DOHH2 (cell line): ENCODE results near the gene SFI1.

ENCODE experiments used
- H3F3A ChIP-seq: fragments of 200-600 bp; sonication (generic), shearing (Covaris generic); 2 replicates; pipeline ENCODE4 v1.6.0; 2016; ENCODE audit warnings: antibody characterized with exemption, mild to moderate bottlenecking; ENCODE audit not compliant: control insufficient read depth, insufficient read depth
- H3K27ac ChIP-seq: fragments of 200-600 bp; sonication (generic); 2 replicates; pipeline ENCODE4 v1.5.1; 2014; ENCODE audit warnings: low read depth, mild to moderate bottlenecking, low read length, moderate library complexity
- H3K27me3 ChIP-seq: fragments of 200-600 bp; sonication (generic); 2 replicates; pipeline ENCODE4 v1.6.1; 2014; ENCODE audit warnings: mild to moderate bottlenecking, low read length, mixed read lengths; ENCODE audit not compliant: control insufficient read depth
- H3K36me3 ChIP-seq: fragments of 200-600 bp; sonication (generic); 2 replicates; pipeline ENCODE4 v1.6.1; 2014; ENCODE audit warnings: mild to moderate bottlenecking, low read length, moderate library complexity, mixed read lengths; ENCODE audit not compliant: control insufficient read depth
- H3K4me1 ChIP-seq: fragments of 200-600 bp; sonication (generic); 2 replicates; pipeline ENCODE4 v1.6.1; 2014; ENCODE audit warnings: mild to moderate bottlenecking, low read length, mixed read lengths; ENCODE audit not compliant: control insufficient read depth
- H3K4me2 ChIP-seq: fragments of 200-600 bp; sonication (generic); 2 replicates; pipeline ENCODE4 v1.6.0; 2014; ENCODE audit warnings: mild to moderate bottlenecking, low read length, moderate library complexity
- H3K4me3 ChIP-seq: fragments of 200-600 bp; sonication (generic); 2 replicates; pipeline ENCODE4 v1.5.1; 2014; ENCODE audit warnings: mild to moderate bottlenecking, low read length, mixed read lengths
- H3K79me2 ChIP-seq: fragments of 200-600 bp; sonication (generic); 2 replicates; pipeline ENCODE4 v1.6.1; 2014; ENCODE audit warnings: mild to moderate bottlenecking, low read length, mixed read lengths; ENCODE audit not compliant: control insufficient read depth
- H3K9me2 ChIP-seq: fragments of 200-600 bp; sonication (generic); replicated peaks from 2 replicates; pipeline ENCODE4 v1.6.1; 2014; ENCODE audit warnings: mild to moderate bottlenecking, low read length, mixed read lengths; ENCODE audit not compliant: control insufficient read depth
- H3K9me3 ChIP-seq: fragments of 200-600 bp; sonication (generic); 2 replicates; pipeline ENCODE4 v1.6.1; 2014; ENCODE audit warnings: antibody characterized with exemption, low read length, mixed read lengths; ENCODE audit not compliant: control insufficient read depth, insufficient read depth
- H4K20me1 ChIP-seq: fragments of 200-600 bp; sonication (generic); 2 replicates; pipeline ENCODE4 v1.6.0; 2014; ENCODE audit warnings: low read depth, mild to moderate bottlenecking, antibody characterized with exemption, low read length, moderate library complexity; ENCODE audit not compliant: control insufficient read depth, insufficient read depth
- EZH2phosphoT487 ChIP-seq: fragments of 200-600 bp; sonication (generic); IDR thresholded peaks from 2 replicates; pipeline ENCODE4 v1.6.1; 2017; ENCODE audit warnings: borderline replicate concordance, mild to moderate bottlenecking, antibody characterized with exemption, low read length, moderate library complexity, mixed read lengths
- TF ChIP-seq, protein P1 (sequence below): fragments of 200-600 bp; sonication (generic); IDR thresholded peaks from one replicate; pipeline ENCODE4 v1.5.1; 2014; ENCODE audit warnings: antibody characterized with exemption, mild to moderate bottlenecking, low read depth, low read length; ENCODE audit not compliant: poor library complexity, severe bottlenecking

Gene SFI1

DNA sequence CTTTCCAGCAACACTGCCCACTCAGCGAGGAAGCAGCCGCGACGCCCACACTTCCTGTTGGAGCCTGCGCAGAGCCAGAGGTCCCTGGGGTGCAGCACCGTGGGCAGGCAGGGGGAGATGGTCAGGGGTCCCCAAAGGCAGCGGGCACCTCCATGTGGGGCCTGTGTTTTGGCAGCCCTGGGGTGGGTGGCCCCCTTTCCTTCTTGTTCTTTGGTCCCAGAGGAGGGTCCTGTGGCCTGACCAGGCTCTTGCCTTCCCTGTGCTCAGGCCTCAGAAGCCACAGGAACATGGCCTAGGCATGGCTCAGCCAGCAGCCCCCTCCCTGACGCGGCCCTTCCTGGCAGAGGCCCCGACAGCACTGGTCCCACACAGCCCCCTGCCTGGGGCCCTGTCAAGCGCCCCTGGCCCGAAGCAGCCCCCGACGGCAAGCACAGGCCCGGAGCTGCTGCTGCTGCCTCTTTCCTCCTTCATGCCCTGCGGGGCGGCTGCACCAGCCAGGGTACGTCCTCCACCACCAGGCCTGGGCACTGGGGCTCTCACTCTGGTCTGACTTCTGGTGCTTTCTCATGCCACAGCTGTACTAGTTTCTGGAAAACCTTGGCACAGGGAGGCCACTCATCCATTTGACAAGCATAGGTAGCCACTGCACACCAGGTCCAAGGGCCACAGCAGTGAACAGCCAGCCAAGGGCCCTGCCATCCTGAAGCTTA lies 118.6 kb downstream of the SFI1 start:
- TF ChIP-seq, protein P1, sequence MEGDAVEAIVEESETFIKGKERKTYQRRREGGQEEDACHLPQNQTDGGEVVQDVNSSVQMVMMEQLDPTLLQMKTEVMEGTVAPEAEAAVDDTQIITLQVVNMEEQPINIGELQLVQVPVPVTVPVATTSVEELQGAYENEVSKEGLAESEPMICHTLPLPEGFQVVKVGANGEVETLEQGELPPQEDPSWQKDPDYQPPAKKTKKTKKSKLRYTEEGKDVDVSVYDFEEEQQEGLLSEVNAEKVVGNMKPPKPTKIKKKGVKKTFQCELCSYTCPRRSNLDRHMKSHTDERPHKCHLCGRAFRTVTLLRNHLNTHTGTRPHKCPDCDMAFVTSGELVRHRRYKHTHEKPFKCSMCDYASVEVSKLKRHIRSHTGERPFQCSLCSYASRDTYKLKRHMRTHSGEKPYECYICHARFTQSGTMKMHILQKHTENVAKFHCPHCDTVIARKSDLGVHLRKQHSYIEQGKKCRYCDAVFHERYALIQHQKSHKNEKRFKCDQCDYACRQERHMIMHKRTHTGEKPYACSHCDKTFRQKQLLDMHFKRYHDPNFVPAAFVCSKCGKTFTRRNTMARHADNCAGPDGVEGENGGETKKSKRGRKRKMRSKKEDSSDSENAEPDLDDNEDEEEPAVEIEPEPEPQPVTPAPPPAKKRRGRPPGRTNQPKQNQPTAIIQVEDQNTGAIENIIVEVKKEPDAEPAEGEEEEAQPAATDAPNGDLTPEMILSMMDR: no peak
- no peak for TF ChIP-seq EZH2phosphoT487
- Histone ChIP-seq H3K27me3 (no peaks in the 10 kb centered on the region), H3F3A (peaks cover 10% of the 10 kb centered on the region; the same call in 1 of the 2 replicates), H3K79me2 (no peaks in the 10 kb centered on the region), H3K4me2 (no peak overlapping the region), H3K4me3 (no peak overlapping the region), H3K9me3 (no peaks in the 10 kb centered on the region), H3K36me3 (peaks cover 75% of the 10 kb centered on the region), H3K4me1 (no peaks in the 10 kb centered on the region), H3K27ac (no peak overlapping the region), H3K9me2 (no peaks in the 10 kb centered on the region), H4K20me1 (no peaks in the 10 kb centered on the region; the same call in 1 of the 2 replicates)

DNA sequence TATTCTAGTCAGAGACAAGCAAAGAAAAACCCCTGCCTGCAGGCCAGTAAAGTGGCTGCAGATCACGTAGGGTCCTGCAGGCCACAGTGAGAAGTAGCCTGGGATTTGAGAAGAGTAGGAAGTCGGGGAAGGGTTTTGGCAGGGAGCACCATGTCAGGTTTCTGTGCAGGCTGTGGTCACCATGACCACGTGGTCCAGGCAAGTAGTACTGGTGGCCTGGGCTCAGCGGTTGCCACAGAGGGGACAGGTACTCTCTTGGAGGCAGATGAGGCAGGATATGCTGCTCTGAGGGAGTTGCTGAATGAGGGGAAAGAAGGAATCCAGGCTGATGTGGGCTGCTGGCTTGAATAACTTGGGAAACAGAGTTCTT lies 119.1 kb downstream of the SFI1 start:
- Histone ChIP-seq H3K4me2 (no peak overlapping the region), H4K20me1 (no peaks in the 10 kb centered on the region; the same call in 1 of the 2 replicates), H3K36me3 (peaks cover 77% of the 10 kb centered on the region), H3K9me3 (no peaks in the 10 kb centered on the region), H3K4me1 (no peaks in the 10 kb centered on the region), H3K27ac (no peak overlapping the region), H3K27me3 (no peaks in the 10 kb centered on the region), H3K4me3 (no peak overlapping the region), H3K9me2 (no peaks in the 10 kb centered on the region), H3K79me2 (no peaks in the 10 kb centered on the region), H3F3A (peaks cover 10% of the 10 kb centered on the region; the same call in 1 of the 2 replicates)
- no peak for TF ChIP-seq EZH2phosphoT487
- TF ChIP-seq, protein P1: no peak

DNA sequence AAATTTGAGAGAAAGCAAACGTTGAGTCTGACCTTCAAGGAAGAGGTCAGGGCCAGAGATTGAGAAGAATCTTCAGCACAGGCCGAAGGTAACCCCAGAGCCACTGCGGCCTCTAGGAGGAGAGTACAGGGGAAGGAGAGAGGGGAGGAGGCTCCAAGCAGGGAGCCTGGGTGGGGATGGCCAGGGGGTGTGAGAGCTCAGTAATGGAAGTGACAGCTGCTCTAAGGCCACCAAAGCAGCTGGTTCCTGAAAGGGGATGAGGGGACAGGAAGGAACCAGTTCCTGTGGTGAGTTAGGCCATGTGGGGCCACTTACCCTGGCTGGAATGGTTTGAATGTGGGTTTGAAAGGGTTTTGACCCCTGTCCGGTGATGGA lies 119.6 kb downstream of the SFI1 start:
- no peak overlapping the region for H3K4me2 ChIP-seq
- H3K4me3 ChIP-seq: no peak overlapping the region
- no peaks in the 10 kb centered on the region for H3K79me2 ChIP-seq
- no peaks in the 10 kb centered on the region for H3K27me3 ChIP-seq
- H3K9me3 ChIP-seq: no peaks in the 10 kb centered on the region
- TF ChIP-seq EZH2phosphoT487: no peak
- TF ChIP-seq, protein P1: no peak
- no peaks in the 10 kb centered on the region for H3K4me1 ChIP-seq
- no peaks in the 10 kb centered on the region; the same call in 1 of the 2 replicates for H4K20me1 ChIP-seq
- H3K9me2 ChIP-seq: no peaks in the 10 kb centered on the region
- peaks cover 10% of the 10 kb centered on the region; the same call in 1 of the 2 replicates for H3F3A ChIP-seq
- peaks cover 77% of the 10 kb centered on the region for H3K36me3 ChIP-seq
- H3K27ac ChIP-seq: no peak overlapping the region
